GM19452 (cell line): ENCODE data around the gene LRPPRC.

Experiments used
- ATAC-seq: cut with Tn5 transposase; IDR thresholded peaks from one replicate; pipeline ENCODE4 v1.9.1; 2021; ENCODE audit not compliant: unreplicated experiment

Gene LRPPRC

DNA sequence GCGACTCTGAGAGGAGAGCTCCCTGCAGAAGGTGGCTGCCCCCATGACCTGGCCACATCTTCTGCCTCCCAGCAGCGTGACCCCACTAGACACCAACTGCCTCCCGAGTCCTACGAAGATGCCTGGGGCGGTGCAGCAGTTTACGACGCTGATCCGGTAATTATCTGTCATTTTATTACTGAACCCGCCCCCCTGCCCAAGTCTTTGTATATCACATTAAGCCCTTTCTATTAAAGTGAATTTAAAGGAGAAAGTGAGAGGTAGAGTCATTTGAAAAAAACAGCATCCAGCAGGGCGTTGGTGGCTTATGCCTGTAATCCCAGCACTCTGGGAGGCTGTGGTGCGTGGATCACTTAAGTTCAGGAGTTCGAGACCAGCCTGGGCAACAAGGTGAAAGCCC, 123.6 kb downstream of the LRPPRC start:
- no peak for ATAC-seq

DNA sequence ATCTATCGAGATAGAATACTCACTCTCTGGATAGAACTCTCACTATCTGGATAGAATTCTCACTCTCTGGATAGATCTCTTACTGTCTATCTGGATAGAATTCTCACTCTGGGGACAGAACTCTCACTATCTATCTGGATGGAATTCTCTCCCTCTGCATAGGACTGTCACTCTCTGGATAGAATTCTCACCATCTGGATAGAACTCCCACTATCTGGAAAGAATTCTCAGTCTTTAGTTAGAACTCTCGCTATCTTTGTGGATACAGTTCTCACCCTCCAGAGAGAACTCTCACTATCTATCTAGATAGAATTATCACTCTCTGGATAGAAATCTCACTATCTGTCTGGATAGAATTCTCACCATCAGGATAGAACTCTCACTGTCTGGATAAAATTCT, 140.5 kb downstream of the LRPPRC start:
- ATAC-seq = no peak

DNA sequence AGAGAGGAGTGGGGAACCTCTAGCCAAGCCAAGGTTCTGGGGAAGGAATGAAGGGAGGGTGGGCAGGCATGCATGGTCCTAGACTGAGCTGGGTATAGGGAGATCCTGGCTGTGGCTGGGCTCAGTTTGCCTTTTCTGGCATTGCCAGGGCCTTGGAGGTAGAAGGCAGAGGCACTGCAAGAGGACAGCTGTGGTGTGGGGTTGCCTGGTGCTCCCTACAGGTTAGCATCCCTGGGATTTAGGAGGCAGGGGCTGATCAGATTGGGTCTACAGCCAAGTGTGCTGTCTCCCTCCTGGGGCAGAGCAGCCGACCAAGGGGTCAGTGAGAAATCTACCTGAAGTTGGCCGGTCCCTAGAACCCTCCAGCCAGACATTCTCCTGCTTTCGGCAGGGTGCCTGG, 141.1 kb downstream of the LRPPRC start:
- ATAC-seq = no peak

DNA sequence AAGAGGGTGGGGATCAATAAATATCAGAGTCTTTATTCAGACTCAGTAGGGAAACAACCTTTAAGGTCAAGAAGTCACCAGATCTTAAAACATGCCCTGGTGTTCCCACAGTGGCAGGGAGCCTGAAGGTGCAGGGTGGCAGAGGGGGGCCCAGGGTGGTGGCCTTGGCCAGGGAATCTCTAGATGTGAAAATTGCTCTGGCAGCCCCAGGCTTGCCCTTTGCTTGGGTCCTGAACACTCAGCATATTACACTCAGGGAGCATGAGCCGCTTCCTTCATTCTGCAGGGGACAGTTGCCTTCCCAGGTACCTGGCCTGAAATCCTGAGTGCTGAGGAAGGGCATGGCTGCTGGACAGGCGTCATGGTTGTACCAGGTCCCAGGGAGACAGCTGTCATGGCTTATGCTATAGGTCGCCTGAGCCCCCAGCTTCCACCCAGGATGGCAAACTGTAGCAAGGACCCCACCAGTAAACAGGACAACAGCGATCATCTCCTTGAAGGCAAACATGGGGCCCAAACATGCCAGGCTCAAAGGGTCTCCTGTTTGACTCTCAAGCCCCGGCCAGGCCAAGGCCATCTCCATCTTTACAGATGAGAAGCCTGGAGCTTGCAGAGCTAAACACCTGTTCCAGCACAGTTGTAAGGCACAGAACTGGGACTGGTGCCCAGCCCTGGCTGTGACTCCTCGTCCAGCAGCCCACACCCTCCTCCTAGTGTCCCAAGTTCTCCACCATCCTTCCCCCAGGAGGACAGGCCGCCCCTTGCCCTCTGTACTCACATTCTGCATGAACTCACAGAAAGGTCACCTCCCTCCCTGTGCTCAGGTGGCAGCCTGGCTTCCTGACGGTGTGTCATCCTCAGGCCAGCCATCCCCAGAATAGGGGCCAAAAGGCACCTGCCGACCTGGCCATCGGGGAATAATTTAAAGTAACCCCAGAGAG, 142.4 kb downstream of the LRPPRC start:
- ATAC-seq = no peak

DNA sequence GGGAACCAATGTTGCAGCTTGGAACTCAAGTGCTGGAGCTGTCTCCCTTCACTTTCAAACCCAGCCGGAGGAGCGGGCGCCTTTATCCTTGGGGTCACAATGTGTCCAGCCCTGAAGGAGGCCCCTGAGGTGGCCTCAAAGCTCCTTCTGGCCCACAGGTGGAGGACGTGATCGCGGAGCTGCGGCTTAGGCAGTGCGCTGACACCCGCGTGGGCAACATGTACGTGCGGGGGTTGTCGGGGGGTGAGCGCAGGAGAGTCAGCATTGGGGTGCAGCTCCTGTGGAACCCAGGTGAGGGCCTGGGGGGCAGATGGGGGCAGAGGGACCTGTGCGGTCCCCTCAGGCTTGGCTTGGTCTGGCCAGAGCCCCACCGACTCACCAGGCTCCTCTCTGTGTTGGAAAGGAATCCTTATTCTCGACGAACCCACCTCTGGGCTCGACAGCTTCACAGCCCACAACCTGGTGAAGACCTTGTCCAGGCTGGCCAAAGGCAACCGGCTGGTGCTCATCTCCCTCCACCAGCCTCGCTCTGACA, 143.5 kb downstream of the LRPPRC start:
- ATAC-seq = no peak

DNA sequence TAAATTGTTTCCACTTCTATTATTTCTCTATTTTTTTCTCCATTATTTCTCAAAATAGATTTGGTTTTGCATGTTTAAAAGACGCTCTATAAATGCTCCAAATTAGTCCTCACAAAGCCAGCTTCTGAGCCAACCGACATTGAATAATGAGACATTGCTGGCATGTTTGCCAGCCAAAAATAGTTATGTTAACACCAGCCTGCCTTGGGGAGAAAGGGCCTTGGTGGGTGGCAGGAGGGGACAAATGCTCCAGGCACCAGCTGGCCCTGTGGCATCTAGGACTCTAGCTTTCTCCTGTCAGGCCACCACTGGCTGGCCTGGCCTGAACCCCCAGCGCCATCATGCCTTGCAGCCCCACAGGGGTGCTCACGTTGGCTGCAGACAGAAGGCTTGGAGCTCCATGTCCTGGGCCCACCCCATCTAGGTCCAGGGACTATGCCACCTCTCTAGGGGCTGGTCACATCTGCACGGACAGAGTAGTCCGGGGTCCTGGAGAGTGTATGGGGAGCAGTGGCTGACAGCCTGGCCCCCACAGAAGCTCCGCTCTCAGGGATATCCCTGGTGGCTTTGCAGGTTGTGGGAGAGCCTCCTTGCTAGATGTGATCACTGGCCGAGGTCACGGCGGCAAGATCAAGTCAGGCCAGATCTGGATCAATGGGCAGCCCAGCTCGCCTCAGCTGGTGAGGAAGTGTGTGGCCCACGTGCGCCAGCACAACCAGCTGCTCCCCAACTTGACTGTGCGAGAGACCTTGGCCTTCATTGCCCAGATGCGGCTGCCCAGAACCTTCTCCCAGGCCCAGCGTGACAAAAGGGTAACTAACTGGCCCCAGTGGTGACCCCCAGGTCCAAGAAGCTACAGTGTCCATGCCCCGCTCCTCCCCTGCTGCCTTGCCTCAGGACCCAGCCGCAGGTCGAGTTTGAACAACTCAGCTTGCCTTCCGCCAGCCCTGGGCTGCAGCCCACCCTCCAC, 144.5 kb downstream of the LRPPRC start:
- ATAC-seq = no peak

DNA sequence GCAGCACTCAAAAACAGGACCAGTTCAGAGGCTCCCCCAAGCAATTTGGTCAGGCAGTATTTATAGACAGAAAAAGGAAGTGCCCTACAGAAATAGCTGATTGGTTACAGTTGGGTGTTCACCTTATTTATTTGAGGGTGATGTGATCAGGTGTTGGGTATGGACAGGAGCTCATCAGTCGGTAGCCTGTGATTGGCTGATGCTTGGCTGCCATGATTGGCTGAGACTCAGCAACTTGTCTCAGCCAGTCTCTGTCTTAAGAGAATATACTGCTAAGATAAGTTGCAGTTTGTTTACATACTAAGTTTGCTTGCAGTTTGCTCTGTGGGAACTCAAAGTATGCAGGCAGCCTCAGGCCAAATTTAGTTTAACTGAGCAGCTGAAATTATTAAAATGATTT, 147.6 kb downstream of the LRPPRC start:
- no peak for ATAC-seq

DNA sequence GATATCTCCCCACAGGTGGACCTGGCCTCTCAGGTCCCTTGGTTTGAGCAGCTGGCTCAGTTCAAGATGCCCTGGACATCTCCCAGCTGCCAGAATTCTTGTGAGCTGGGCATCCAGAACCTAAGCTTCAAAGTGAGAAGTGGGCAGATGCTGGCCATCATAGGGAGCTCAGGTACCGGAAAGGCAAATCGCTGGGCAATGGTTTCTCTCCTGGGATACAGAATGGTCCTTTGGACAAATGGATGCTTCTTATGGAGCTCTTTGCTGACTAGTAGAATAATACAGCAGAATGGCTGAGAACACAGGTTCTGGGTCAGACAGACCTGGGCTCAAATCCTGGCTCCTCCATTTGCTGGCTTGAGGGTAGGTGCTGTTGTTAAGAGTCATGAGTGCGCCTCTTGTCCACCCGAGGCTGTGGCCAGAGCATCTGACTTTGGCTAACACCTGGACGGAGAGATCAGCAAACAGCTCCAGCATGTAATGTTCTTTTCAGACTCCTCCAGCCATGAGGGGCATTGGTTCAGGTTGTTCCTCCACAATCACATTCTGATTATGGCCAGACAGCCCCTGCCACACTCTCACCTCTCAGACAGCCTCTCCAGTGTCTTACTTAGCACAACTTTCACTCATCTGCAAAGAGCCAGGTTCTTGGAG, 149.5 kb downstream of the LRPPRC start:
- no peak for ATAC-seq

DNA sequence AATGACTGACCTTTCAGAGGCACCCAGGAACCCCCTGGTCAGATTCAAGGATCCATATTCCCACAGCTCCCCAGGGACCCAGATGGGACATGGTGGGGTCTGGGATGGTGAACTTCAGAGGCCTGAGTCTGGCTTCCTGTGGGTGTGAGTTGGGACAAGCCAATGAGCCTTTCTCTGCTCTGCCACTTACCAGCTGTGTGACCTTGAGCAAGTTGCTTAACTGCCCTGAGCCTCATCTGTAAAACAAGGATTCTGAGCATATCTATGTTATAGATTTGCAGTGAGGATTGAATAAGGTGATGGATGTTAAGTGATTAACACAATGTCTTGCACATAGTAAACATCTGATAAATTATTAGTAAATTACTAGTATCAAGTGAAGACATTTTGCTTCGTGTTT, 150.6 kb downstream of the LRPPRC start:
- ATAC-seq = no peak

DNA sequence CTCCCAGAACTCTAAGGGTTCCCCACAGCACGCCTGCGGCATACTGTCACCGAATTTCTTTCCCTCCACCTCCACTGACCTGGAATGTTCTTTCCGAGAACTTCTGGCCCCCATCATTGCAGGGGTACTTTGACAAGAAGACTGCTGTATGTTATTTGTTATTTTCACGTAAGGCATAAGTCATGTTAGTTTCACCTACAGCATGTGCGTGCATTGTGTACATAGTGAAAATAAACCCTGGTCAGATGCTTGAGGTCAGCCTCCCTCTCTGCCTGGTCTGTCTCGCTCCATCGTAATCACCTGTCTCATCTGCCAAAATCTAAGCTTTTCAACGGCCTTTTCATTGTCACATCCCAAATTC, 152.9 kb downstream of the LRPPRC start:
- no peak for ATAC-seq

DNA sequence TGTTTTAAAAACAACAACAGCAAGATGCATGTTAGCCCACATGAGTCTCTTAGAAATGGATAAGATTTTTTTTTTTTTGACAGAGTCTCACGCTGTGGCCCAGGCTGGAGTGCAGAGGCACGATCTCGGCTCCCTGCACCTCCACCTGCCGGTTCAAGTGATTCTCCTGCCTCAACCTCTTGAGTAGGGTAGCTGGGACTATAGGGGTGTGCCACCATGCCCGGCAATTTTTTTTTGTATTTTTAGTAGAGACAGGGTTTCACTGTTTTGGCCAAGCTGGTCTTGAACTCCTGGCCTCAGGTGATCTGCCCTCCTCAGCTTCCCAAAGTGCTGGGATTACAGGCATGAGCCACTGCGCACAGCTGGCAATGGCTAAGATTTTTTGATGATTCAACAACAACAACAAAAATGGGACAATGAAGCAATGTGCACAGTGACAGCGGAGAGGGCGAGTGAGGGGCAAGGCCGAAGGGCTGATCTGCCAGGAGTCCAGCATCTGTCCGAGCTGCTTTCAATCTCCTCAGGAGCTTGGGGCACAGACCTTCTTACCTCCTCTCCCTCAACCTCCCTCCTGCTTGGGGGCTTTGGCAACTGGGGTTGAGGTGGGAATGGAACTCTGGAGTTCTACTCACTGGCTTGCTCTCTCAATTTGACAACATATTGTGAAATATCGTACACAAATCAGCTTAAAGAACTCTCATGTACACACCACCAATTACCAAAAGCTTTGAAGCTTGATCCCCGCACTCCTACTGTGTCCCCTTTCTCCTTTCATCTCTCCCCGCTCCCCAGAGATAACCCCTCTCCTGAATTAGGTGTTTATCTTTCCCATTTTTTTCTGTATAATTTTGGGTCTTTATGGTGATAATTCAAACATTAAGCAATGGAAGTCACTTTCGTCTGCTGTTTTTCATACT, 153.6 kb downstream of the LRPPRC start:
- ATAC-seq = no peak

DNA sequence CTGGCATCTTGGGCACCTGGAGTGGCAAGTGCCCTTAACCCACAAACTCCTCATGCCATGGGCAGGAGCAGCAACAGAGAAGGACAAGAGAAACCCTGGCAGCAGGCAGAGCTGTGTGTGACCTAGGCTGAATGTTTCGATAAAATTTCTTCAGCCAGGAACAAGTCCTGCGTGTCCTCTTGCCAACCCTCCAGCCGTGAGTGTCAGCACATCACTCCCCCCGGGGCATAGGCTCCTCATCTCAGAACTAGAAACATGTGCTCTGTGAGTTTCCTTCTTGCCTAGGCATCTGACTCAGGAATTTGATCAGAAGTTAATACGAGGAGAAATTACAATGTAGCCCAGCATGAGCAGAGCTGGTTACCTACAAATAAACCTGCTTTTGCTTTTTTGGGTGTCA, 154.8 kb downstream of the LRPPRC start:
- ATAC-seq = no peak

DNA sequence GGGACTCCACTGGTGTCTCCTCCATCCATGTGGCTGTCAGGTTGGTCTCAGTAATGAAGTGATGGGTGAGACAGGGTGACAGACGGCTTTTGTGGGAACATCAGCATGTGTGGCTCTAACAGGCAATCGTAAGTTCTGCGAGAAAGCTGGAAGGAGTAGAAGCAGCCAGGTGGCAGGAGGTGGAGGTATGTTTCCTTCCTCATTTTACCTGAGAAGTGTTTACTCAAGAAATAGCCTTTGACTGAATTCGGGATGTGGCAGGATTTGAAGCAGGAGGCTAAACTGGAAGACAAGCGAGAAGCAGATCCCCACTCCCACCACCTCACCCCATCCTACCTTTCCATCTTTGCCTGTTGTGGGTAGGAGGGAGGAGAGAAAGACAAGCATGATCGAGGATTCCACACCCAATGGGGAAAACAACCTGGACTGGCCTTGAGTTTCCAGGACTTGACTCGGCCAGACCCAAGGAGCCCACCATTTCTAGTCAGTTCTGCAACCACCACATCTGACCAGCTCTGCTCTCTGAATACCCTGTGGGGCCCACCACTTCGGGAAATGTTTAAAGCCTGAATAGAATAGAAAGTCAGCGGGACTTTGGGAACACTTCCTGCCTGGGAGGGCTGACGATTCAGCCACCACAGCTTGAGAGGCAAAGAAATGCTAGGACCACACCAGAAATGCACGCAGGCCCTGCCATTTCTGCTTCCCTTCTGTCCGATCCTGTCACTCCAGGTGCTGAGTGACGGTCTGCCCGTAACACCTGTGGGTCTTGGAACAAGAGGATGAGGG, 155.8 kb downstream of the LRPPRC start:
- no peak for ATAC-seq

DNA sequence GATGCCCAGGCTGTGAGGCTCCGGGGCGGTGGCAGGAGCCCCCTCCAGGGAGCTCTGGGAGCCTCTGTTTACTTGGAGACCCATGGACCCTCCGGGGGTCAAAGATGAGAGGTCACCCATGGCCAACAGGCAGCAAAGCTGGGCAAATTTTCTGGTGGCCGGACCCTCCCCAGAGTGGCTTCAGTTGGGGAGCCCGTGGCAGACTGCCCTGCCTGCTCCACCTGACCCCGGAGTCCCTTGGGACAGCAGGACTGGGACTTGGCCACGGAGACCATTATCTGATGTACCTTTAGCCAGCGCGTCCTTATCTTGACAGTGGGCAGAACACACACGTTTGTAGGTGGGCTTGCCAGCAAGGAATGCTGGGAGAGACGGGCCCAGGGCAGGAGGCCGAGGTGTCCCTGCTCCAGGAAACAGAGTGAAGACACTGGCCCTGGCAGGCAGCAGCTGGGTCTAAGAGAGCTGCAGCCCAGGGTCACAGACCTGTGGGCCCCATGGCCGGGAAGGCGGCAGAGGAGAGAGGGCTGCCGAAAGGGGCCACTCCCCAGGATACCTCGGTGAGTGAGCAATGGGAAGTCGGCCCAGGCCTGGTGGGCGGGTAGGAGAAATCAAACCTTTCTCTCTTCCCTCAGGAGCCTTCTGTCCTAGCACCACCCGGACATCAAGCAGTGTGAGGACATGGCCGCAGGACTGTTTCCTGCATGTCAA, 157.1 kb downstream of the LRPPRC start, which contains the start of the genes ABCG5 and ABCG8:
TSS of gene ABCG5 (minus strand) at position 280 of the 708 bp plus-strand sequence. CDS start at position 120, 160 bp downstream.
TSS of gene ABCG8 (plus strand) at position 412 of the 708 bp plus-strand sequence. CDS start at position 495, 83 bp downstream.
- ATAC-seq = no peak

DNA sequence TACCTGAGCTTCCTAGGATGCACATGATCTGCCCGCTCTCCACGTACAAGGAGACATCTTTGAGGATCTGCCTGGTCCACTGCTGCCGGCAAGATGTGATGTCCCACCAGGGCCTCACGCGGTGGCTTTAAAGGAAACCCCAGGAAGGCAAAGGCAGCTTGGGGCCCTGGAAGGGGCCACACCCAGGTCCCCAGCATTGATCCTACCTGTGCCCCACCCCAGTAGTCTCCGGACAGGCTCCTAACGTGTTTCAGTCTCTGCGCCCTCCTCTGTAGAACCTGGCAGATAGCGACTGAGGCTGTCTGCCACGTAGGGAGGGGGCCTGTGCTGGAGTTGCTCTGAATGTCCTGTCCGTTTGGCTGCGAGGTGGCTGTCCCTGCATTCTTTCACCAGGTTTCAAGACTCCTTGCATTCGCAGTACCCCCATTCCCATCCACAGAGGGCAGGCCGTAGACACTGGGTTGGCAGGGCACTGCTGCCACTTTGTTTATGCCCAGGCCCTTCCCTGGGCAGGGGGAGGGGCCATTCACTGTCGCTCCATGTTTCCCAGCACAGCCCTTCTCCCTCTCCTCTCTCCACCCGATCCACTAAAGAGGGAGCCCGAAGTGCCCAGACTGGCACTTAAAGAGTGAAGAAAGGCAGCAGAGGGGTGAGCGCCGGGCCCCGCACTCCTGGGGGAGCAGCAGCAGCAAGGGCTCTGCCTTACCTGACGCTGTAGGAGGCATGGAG, 157.8 kb downstream of the LRPPRC start:
- ATAC-seq = no peak

DNA sequence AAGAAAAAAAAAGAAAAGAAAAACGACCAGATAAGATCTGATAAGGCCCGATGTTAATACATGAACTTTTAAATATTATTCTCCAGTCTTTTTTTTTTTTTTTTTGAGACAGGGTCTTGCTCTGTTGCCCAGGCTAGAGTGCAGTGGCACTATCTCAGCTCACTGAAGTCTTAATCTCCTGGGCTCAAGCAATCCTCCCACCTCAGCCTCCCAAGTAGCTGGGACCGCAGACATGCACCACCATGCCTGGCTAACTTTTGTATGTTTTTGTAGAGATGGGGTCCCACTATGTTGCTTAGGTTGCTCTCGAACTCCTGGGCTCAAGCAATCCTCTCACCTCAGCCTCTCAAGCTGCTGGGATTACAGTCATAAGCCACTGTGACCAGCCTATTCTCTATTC, 158.8 kb downstream of the LRPPRC start:
- no peak for ATAC-seq
